GM19023 (cell line): ENCODE data around the gene SLC2A2.

Experiments
- ATAC-seq: cut with Tn5 transposase; IDR thresholded peaks from one replicate; pipeline ENCODE4 v1.9.1; 2021; ENCODE audit warnings: mild to moderate bottlenecking, moderate library complexity; ENCODE audit not compliant: unreplicated experiment

SLC2A2 gene

GRCh38 chr3:171026597-171027293 is at the start of gene SLC2A2:
Gene SLC2A2, minus strand, starts transcription at chr3:171026720. Its CDS starts 50 bp downstream, at chr3:171026670.
- no peak for ATAC-seq

GRCh38 chr3:171072432-171072831 is 45.9 kb upstream of the SLC2A2 start:
- no peak for ATAC-seq

GRCh38 chr3:171068658-171069057 is 42.1 kb upstream of the SLC2A2 start:
- ATAC-seq: no peak

GRCh38 chr3:171066206-171066605 is 39.7 kb upstream of the SLC2A2 start:
- no peak for ATAC-seq

- ATAC-seq: no peak
These were observed 39.2 kb upstream of the SLC2A2 start for GRCh38 chr3:171065732-171066131.

- no peak for ATAC-seq
These were observed 37.9 kb upstream of the SLC2A2 start for GRCh38 chr3:171064461-171064860.

GRCh38 chr3:171061749-171062148 is 35.2 kb upstream of the SLC2A2 start:
- ATAC-seq: no peak

GRCh38 chr3:171059978-171060377 is 33.5 kb upstream of the SLC2A2 start:
- ATAC-seq: no peak

- no peak for ATAC-seq
These were observed 32.5 kb upstream of the SLC2A2 start for GRCh38 chr3:171058873-171059603.

GRCh38 chr3:171058058-171058457 is 31.5 kb upstream of the SLC2A2 start:
- ATAC-seq: no peak

- ATAC-seq: no peak
These were observed 30.6 kb upstream of the SLC2A2 start for GRCh38 chr3:171057072-171057471.

- no peak for ATAC-seq
These were observed 30.0 kb upstream of the SLC2A2 start for GRCh38 chr3:171056528-171056927.

- no peak for ATAC-seq
These were observed 29.0 kb upstream of the SLC2A2 start for GRCh38 chr3:171055336-171056178.

GRCh38 chr3:171054921-171055320 is 28.4 kb upstream of the SLC2A2 start:
- ATAC-seq: no peak

GRCh38 chr3:171054231-171054630 is 27.7 kb upstream of the SLC2A2 start:
- no peak for ATAC-seq

GRCh38 chr3:171049861-171050444 is 23.4 kb upstream of the SLC2A2 start:
- peak; percentile 68 for ATAC-seq

GRCh38 chr3:171046760-171047159 is 20.2 kb upstream of the SLC2A2 start:
- ATAC-seq: no peak

GRCh38 chr3:171044835-171045793 is 18.6 kb upstream of the SLC2A2 start:
- no peak for ATAC-seq

- no peak for ATAC-seq
These were observed 17.9 kb upstream of the SLC2A2 start for GRCh38 chr3:171044384-171044783.

- ATAC-seq: no peak
These were observed 13.2 kb upstream of the SLC2A2 start for GRCh38 chr3:171039674-171040073.
